Neural crest cell (in vitro differentiated cells): ENCODE measurements around the gene CLPTM1L. TPM values are rescaled to one million over a fixed set of nuclear protein-coding genes. Genes with fewer than 3 reads are reported as not detected.
"Not testable (repeated sequence)": the region's sequence is repeated elsewhere in the genome, so short reads cannot be mapped to it uniquely, and the experiment has no call there.

Experiments used
- DNase-seq: peaks from one replicate; pipeline ENCODE4 v3.0.0; 2021; ENCODE audit warnings: low read depth, mixed read lengths, low spot score
- H3K27ac Mint-ChIP-seq: one replicate; pipeline ENCODE4 v1.8.0; 2021; ENCODE audit warnings: mild to moderate bottlenecking, mixed read lengths; ENCODE audit not compliant: unreplicated experiment
- H3K27me3 Mint-ChIP-seq: 2 replicates; pipeline ENCODE4 v1.8.0; 2021; ENCODE audit warnings: low read depth, mild to moderate bottlenecking, mixed read lengths
- H3K36me3 Mint-ChIP-seq: 2 replicates; pipeline ENCODE4 v1.8.0; 2021; ENCODE audit warnings: low read depth, mild to moderate bottlenecking, mixed read lengths
- H3K4me1 Mint-ChIP-seq: 2 replicates; pipeline ENCODE4 v1.8.0; 2021; ENCODE audit warnings: mixed read lengths
- H3K4me3 Mint-ChIP-seq: one replicate; pipeline ENCODE4 v1.8.0; 2021; ENCODE audit warnings: mild to moderate bottlenecking, mixed read lengths
- H3K9me3 Mint-ChIP-seq: 2 replicates; pipeline ENCODE4 v1.8.0; 2021; ENCODE audit warnings: mixed read lengths
- CTCF ChIP-seq: fragments of 200-600 bp; sonication (generic); conservative IDR thresholded peaks from 2 replicates; pipeline ENCODE4 v1.5.0; 2021; ENCODE audit warnings: antibody characterized with exemption, mild to moderate bottlenecking
- total RNA-seq: library from RNA; stranded (reverse); gene quantifications from 2 replicates; pipeline ENCODE4 v1.2.1, GENCODE V29; 2021

CLPTM1L gene
- total RNA-seq, 1 donor from 2014 or later = 103 TPM

- no peak for DNase-seq
- H3K9me3 Mint-ChIP-seq = no peaks in the 10 kb centered on the region
- no peaks in the 10 kb centered on the region for H3K36me3 Mint-ChIP-seq
- no peaks in the 10 kb centered on the region for H3K4me1 Mint-ChIP-seq
- TF ChIP-seq CTCF = no peak
- no peak overlapping the region for H3K27ac Mint-ChIP-seq
- no peak overlapping the region for H3K4me3 Mint-ChIP-seq
- H3K27me3 Mint-ChIP-seq = peaks cover 53% of the 10 kb centered on the region
Measured at GRCh38 chr5:1374030-1374678, 29.3 kb upstream of the CLPTM1L start.

GRCh38 chr5:1371972-1372342 lies 27.1 kb upstream of the CLPTM1L start:
- H3K4me3 Mint-ChIP-seq, H3K36me3 Mint-ChIP-seq, DNase-seq, H3K27ac Mint-ChIP-seq, H3K4me1 Mint-ChIP-seq, H3K9me3 Mint-ChIP-seq: not testable (repeated sequence)
- H3K27me3 Mint-ChIP-seq = peaks cover 68% of the 10 kb centered on the region

GRCh38 chr5:1371218-1371971 lies 26.5 kb upstream of the CLPTM1L start:
- no peak for DNase-seq
- no peak overlapping the region for H3K27ac Mint-ChIP-seq
- peaks cover 72% of the 10 kb centered on the region for H3K27me3 Mint-ChIP-seq
- TF ChIP-seq CTCF = no peak
- no peaks in the 10 kb centered on the region for H3K4me1 Mint-ChIP-seq
- H3K9me3 Mint-ChIP-seq = no peaks in the 10 kb centered on the region
- no peaks in the 10 kb centered on the region for H3K36me3 Mint-ChIP-seq
- no peak overlapping the region for H3K4me3 Mint-ChIP-seq

- Mint-ChIP-seq H3K36me3 (no peaks in the 10 kb centered on the region), H3K27ac (no peak overlapping the region), H3K4me3 (no peak overlapping the region), H3K9me3 (no peaks in the 10 kb centered on the region), H3K4me1 (no peaks in the 10 kb centered on the region), H3K27me3 (peaks cover 77% of the 10 kb centered on the region)
- TF ChIP-seq CTCF = no peak
- no peak for DNase-seq
Measured at GRCh38 chr5:1370006-1370405, 25.1 kb upstream of the CLPTM1L start.

GRCh38 chr5:1368756-1369155 lies 23.9 kb upstream of the CLPTM1L start:
- no peaks in the 10 kb centered on the region for H3K4me1 Mint-ChIP-seq

More at GRCh38 chr5:1368756-1369155, 23.9 kb upstream of the CLPTM1L start:
- no peak for TF ChIP-seq CTCF
- no peak overlapping the region for H3K4me3 Mint-ChIP-seq
- no peak for DNase-seq
- no peaks in the 10 kb centered on the region for H3K9me3 Mint-ChIP-seq
- peaks cover 83% of the 10 kb centered on the region for H3K27me3 Mint-ChIP-seq
- no peaks in the 10 kb centered on the region for H3K36me3 Mint-ChIP-seq
- H3K27ac Mint-ChIP-seq = no peak overlapping the region
